Fibroblast of mammary gland (primary cell): ENCODE results near the gene XRCC4.

Experiments used
- DNase-seq: peaks from one replicate; pipeline ENCODE4 v3.0.0-alpha.2; 2010; ENCODE audit warnings: low read depth
- H3K4me3 ChIP-seq: 2 replicates; pipeline ENCODE4 v1.5.1; 2011; ENCODE audit warnings: low read depth, mild to moderate bottlenecking, low read length, moderate library complexity; ENCODE audit not compliant: control insufficient read depth
- CTCF ChIP-seq: conservative IDR thresholded peaks from 2 replicates; pipeline ENCODE4 v1.5.1; 2011; ENCODE audit warnings: low read depth, low read length, inconsistent platforms; ENCODE audit not compliant: control insufficient read depth, insufficient read depth

Gene XRCC4

GRCh38 chr5:83085106-83085505, 7.8 kb downstream of the XRCC4 start:
- TF ChIP-seq CTCF, result no peak
- H3K4me3 ChIP-seq, result no peak overlapping the region
- no peak for DNase-seq

DNA sequence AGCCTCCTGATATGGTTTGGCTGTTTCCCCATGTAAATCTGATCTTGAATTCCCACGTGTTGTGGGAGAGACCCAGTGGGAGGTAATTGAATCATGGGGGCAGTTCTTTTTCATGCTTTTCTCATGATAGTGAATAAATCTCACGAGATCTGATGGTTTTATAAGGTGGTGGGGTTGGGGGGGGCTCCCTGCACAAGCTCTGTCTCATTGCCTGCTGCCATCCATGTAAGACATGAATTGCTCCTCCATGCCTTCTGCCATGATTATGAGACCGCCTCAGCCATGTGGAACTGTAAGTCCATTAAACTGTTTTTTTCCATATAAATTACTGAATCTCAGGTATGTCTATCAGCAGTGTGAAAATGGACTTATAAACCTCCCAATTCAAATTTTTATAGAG, 12.8 kb downstream of the XRCC4 start:
- TF ChIP-seq CTCF, result no peak
- no peak for DNase-seq
- H3K4me3 ChIP-seq, result no peak overlapping the region

DNA sequence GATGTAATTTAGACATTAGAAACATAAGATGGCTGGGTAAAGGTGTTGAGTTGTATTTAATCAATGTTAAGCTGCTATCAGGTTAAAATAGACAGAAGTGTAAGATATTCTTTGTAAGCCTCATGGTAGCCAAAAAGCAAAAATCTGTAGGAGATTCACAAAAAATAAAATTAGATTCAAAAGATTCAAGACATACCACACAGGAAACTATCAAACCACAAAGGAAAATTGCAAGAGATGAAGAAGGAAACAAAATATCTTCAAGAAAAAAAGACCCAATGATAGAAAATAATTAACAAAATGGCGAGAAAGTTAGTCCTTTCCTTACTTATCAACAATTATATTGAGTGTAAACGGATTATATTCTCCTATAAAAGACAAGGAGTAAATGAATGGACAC, 15.3 kb downstream of the XRCC4 start:
- TF ChIP-seq CTCF, result no peak
- DNase-seq, result no peak
- no peak overlapping the region for H3K4me3 ChIP-seq

DNA sequence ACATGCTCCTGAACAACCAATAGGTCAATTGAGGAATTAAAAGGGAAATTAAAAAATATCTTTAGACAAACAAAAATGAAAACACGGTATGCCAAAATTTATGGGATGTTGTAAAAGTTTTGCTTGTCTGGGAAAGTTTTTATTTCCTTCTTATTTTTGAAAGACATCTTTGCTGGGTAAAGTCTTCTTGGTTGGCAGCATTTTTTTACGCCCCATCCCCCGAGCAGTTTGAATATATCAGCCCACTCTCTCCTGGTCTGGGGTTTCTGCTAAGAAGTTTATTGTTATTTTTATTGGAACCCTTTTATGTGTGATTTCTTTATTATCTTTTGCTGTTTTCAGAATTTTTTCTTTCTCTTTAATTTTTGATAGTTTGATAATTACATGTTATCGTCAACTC, 16.3 kb downstream of the XRCC4 start:
- no peak for TF ChIP-seq CTCF
- H3K4me3 ChIP-seq, result no peak overlapping the region
- DNase-seq, result no peak

- no peak for TF ChIP-seq CTCF
- no peak overlapping the region for H3K4me3 ChIP-seq
- DNase-seq, result no peak
These were observed 18.0 kb downstream of the XRCC4 start for GRCh38 chr5:83095163-83095956.

DNA sequence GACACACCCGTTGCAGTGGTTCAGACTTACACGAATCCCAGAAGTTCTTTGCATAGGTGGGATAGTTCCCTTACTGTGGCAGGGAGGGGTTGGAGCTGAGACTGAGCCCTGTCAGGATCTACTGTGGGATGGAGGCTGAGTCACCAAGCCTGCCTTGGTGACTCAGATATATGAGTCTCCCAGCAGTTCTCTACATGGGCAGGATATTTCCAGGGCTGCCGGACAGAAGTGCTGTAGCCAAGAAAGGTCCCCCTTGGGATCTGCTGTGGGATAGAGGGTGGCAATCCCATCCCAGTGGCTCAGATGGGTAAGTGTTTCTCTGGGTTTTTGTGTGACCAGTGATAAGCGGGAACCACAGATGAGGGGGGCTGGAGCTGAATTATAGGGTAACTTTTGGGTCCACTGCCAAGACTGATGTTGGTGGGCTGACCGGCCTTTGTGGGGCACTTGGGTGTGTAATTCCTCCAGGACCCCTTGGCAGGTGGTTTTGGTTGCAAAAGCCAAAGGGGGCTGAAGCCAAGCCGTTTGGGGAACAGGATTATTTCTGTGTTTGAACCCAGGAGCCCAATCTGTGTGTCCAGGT, 18.7 kb downstream of the XRCC4 start:
- TF ChIP-seq CTCF, result peak; percentile 1
- DNase-seq, result peak; percentile 87
- no peak overlapping the region for H3K4me3 ChIP-seq
